ENCODE measurements around the gene EFCAB6.

- TF ChIP-seq CTCF (IDR thresholded peaks at IDR 0.05 in 2 of 3, conservative IDR thresholded peaks at IDR 0.05 in 1 of 3; ENCODE audit: insufficient read depth in 2 of 3, low read depth in 1 of 3, low read length in 3 of 3), result no peak
- TF ChIP-seq ZNF134 (CRISPR knock-in tag; conservative IDR thresholded peaks at IDR 0.05), result no peak
- no peak for TF ChIP-seq POLR2AphosphoS5 (IDR thresholded peaks at IDR 0.05; ENCODE audit: control insufficient read depth, insufficient read depth, low read depth, low read length)
- no peak for TF ChIP-seq AFF1 (IDR thresholded peaks at IDR 0.05; ENCODE audit: low read depth in 1 of 2, partially characterized antibody in 2 of 2)
- TF ChIP-seq LEF1 (IDR thresholded peaks at IDR 0.05), result no peak
- TF ChIP-seq RAD21 (CRISPR knock-in tag; conservative IDR thresholded peaks at IDR 0.05 in 1 of 2, IDR thresholded peaks at IDR 0.05 in 1 of 2), result no peak
- no peak for TF ChIP-seq NFE2L1 (tag; IDR thresholded peaks at IDR 0.05; ENCODE audit: borderline replicate concordance, low read depth)
- TF ChIP-seq MYC (IDR thresholded peaks at IDR 0.05; ENCODE audit: low read depth, low read length), result no peak
- TF ChIP-seq MYC (CRISPR knock-in tag; IDR thresholded peaks at IDR 0.05; ENCODE audit: borderline replicate concordance, low read depth), result no peak
- TF ChIP-seq BCLAF1 (IDR thresholded peaks at IDR 0.05; ENCODE audit: borderline replicate concordance in 1 of 2, control insufficient read depth in 1 of 2, low read depth in 2 of 2, low read length in 1 of 2), result no peak
- no peak for TF ChIP-seq EZH2 (IDR thresholded peaks at IDR 0.05; ENCODE audit: borderline replicate concordance, low read depth, low read length)
- TF ChIP-seq BRD4 (IDR thresholded peaks at IDR 0.05), result no peak
- no peak for TF ChIP-seq HMGXB4 (CRISPR knock-in tag; IDR thresholded peaks at IDR 0.05)
These were observed 31.9 kb upstream of the EFCAB6 start for GRCh38 chr22:43843783-43844530.

Data from K562 (cell line).